ENCODE measurements around the gene TMEM176A. TPM values are rescaled to one million over a fixed set of nuclear protein-coding genes. Genes with fewer than 3 reads are reported as not detected.

Gene TMEM176A
- total RNA-seq, 1 experiment from 2014 or later: not detected

GRCh38 chr7:150787321-150788281, 13.0 kb upstream of the TMEM176A start:
- in situ Hi-C loops (cut with HindIII; ENCODE audit: low sequenced_read_pairs): no loop called here
- DNase-seq (ENCODE audit: low spot score): peak; percentile 2

DNA sequence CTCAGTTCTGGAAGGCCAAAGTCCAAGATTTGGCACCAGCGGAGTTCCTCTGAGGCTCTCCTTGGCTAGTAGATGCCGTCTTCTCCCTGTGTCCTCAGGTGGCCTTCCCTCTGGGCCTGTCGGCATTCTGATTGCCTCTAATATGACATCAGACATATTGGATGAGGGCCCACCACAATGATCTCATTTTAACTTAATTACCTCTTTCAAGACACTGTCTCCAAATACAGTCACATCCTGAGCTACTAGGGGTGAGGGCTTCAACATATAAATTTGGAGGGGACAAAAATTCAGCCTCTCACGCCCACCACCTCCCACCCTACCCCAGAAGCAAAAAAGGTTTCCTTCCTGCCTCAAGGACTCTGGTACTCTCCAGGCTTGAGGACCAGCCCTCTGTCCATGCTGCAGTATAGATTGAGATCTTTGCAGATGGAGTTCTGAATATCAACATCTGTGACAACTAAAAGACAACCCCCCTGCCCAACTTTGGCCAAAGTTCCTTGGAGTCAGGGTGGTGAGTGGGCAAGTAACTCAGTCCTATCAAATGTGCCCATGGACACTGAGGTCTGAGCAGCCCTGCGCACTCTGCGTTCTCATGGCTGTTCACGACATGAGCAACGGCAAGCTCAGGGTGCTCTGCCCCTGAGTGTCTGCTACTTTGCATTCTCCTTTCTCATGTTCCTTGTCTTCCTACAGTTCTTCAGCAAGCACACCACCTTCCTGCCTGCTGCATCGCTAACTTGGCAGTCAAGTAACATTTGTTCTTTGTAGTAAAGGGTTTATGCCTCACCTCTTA, 11.9 kb upstream of the TMEM176A start:
- in situ Hi-C loops (cut with HindIII; ENCODE audit: low sequenced_read_pairs): no loop called here
- no peak for DNase-seq (ENCODE audit: low spot score)

DNA sequence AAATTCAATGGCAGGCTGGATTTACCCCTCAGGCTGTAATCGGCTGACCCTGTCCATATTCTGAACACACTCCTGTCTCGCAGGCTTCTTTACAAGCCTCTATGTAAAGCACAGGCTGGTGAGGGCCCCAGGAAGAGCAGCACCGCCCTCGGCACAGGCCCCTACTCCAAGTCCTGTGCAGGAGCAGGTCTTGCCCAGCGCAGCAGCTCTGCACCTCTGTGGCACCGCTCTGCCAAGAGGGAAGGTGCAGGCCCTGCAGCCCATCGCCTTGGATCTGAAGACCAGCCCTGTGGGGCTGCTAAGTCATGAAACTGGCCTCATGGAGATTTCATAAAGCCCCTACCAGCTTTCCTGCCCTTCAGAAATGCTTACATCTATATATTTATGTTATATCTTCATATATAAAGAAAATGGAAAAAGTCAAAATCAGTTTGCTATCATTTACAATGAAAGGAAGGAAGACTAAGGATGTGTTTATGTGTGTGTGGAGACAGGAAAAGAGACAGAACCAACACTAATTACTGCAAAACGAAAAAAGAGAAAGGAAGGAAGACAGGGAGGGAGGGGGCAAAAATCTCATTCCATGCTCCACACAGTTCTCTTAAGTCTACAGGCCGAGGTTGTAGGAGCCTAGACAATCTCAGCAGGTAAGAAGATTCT, 10.0 kb upstream of the TMEM176A start:
- DNase-seq (ENCODE audit: low spot score): no peak
- in situ Hi-C loops (cut with HindIII; ENCODE audit: low sequenced_read_pairs): no loop called here

DNA sequence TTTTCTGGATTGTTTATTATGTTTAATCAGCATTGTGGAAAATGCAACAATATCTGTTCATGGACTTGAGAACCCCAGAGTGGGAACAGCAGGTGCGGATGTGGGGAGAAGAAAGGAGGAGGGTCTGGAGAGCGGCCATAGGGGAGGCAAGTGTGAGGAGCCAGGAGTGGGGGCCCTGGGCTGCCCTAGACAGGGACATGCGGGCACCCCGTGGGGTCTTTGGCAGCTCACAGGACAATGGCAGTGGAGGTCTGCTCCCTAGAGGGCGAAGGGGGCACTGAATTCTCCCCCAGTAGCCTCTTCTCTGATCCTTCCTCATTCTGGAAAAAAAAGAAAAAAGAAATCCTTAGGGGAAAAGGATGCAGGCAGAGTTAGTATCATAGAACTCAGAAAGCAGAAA, 9.3 kb upstream of the TMEM176A start:
- DNase-seq (ENCODE audit: low spot score): no peak
- in situ Hi-C loops (cut with HindIII; ENCODE audit: low sequenced_read_pairs): no loop called here

GRCh38 chr7:150791746-150792452, 8.7 kb upstream of the TMEM176A start:
- in situ Hi-C loops (cut with HindIII; ENCODE audit: low sequenced_read_pairs): no loop called here
- no peak for DNase-seq (ENCODE audit: low spot score)

GRCh38 chr7:150793569-150794238, 6.9 kb upstream of the TMEM176A start:
- in situ Hi-C loops (cut with HindIII; ENCODE audit: low sequenced_read_pairs): no loop called here
- no peak for DNase-seq (ENCODE audit: low spot score)

- in situ Hi-C loops (cut with HindIII; ENCODE audit: low sequenced_read_pairs): no loop called here
- DNase-seq (ENCODE audit: low spot score): no peak
These were observed 2.9 kb upstream of the TMEM176A start for GRCh38 chr7:150797661-150798060.

- DNase-seq (ENCODE audit: low spot score): no peak
- in situ Hi-C loops (cut with HindIII; ENCODE audit: low sequenced_read_pairs): no loop called here
These were observed 1.4 kb upstream of the TMEM176A start for GRCh38 chr7:150799156-150799555.

DNA sequence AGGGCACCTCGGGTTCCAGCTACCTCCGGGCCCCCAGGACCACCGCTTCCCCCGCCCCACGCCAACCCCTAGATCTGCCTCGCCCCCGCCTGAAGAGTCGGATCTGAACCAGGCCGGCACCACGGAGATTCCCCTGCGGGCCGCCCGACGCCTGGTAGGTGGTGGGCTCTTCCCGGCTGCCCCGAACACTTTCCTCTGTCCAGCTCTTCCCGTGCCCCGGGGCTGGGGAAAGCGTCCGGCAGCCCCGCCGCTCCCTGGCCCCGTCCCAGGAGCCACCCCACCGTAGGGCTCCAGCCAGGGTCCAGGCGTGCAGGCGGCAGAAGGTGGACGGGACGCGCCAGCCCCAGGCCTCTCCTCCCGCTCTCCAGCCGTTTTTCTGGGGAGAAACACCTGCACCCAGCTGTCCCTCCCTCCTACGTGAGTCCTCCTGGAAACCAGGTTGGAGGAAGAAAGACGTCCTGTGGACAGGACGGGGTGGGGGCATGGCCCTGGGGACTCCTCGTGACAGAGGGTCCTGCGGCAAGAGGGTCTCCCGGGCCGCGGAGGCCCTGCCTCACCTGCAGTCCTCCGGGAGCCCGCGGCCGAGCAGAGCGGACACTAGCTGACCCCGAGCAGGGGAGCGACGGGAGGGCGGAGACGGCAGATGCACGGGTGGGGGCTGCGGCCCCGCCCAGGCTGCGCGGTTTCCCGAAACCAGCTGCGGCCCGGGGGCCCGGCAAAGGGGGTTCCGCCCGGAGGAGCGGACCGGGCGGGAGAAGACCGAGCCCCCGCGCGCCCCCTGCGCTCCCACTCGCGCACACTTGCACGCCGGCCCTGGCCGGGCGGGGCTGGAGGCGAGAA, 608 bp upstream of the TMEM176A start, which contains the start of gene TMEM176B:
TSS of gene TMEM176B (minus strand) at position 624 of the 840 bp plus-strand sequence. CDS start 3,795 bp downstream, outside the sequence.
- no peak for DNase-seq (ENCODE audit: low spot score)
- in situ Hi-C loops (cut with HindIII; ENCODE audit: low sequenced_read_pairs): no loop called here

GRCh38 chr7:150801242-150801945, 825 bp downstream of the TMEM176A start:
- DNase-seq (ENCODE audit: low spot score): no peak
- in situ Hi-C loops (cut with HindIII; ENCODE audit: low sequenced_read_pairs): no loop called here

DNA sequence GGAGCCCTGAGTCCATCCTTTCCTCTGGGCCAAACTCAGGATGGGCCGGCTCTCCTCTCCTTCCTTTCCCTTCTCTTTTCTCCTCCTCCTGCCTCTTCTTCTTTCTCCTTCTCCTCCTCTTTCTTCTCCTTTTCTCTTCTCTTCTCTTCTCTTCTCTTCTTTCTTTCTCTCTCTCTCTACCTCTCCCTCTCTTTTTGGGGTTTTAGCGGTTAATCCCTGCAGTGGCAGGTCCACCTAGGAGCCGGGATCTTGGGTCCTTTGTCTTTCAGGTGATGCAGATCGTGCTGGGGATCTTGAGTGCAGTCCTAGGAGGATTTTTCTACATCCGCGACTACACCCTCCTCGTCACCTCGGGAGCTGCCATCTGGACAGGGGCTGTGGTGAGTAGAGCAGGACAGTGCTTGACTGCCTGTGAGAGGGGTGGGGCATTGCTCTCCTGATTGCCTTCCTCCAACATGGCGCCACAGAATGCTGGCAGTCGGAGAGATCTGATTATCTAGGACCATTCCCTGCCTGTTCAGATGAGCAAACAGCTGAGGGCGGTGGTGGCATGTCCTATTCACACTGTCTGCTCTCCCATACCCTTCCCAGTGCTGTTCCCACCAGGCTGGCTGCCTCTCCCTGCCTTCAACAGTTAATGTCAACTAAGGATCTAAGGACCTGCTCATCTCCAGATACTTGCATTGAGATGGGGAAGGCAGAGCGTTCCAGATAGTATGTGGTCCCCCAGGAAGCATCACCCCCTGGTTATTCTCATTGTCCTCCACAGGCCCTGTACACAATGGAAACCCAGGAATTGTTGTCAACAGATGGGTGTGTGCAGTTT, 1.6 kb downstream of the TMEM176A start:
- in situ Hi-C loops (cut with HindIII; ENCODE audit: low sequenced_read_pairs): no loop called here
- no peak for DNase-seq (ENCODE audit: low spot score)

DNA sequence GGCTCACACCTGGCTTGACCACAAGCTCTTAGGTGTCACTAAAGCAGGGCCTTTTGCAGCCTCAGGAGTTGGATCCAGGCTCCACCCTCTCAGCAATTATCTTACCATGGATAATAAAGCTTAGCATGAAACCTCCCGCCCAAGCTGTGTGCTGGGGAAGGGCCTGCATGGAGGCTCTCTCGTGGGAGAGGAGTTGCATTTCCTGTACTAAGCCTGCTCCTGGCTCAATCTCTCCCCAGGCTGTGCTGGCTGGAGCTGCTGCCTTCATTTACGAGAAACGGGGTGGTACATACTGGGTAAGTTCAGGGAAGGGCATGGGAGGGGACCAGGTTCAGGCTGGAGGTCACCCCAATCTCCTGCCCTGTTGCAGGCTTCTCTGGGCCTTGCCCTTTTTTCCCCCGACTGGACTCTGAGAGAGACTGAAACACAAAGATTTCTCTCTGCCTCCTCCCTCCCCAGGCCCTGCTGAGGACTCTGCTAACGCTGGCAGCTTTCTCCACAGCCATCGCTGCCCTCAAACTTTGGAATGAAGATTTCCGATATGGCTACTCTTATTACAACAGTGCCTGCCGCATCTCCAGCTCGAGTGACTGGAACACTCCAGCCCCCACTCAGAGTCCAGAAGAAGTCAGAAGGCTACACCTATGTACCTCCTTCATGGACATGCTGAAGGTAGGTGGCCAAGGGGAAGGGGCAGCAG, 2.7 kb downstream of the TMEM176A start:
- in situ Hi-C loops (cut with HindIII; ENCODE audit: low sequenced_read_pairs): no loop called here
- no peak for DNase-seq (ENCODE audit: low spot score)

DNA sequence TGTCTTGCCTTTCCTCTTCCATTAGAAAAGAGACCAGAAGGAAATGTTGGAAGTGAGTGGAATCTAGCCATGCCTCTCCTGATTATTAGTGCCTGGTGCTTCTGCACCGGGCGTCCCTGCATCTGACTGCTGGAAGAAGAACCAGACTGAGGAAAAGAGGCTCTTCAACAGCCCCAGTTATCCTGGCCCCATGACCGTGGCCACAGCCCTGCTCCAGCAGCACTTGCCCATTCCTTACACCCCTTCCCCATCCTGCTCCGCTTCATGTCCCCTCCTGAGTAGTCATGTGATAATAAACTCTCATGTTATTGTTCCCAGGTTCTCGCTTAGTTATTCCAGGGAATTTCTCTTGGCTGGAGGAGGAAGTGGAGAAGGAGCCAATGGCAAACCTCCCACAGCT, 4.2 kb downstream of the TMEM176A start:
- in situ Hi-C loops (cut with HindIII; ENCODE audit: low sequenced_read_pairs): no loop called here
- no peak for DNase-seq (ENCODE audit: low spot score)

GRCh38 chr7:150805864-150806263, 5.3 kb downstream of the TMEM176A start:
- no peak for DNase-seq (ENCODE audit: low spot score)
- in situ Hi-C loops (cut with HindIII; ENCODE audit: low sequenced_read_pairs): no loop called here

- in situ Hi-C loops (cut with HindIII; ENCODE audit: low sequenced_read_pairs): no loop called here
These were observed 5.9 kb downstream of the TMEM176A start for GRCh38 chr7:150806454-150806853.

GRCh38 chr7:150806863-150807262, 6.3 kb downstream of the TMEM176A start:
- no peak for DNase-seq (ENCODE audit: low spot score)
- in situ Hi-C loops (cut with HindIII; ENCODE audit: low sequenced_read_pairs): no loop called here

More at GRCh38 chr7:150806454-150806853, 5.9 kb downstream of the TMEM176A start:
- DNase-seq (ENCODE audit: low spot score): no peak

Data from G401 (cell line).